Neuronal stem cell (in vitro differentiated cells): ENCODE data around the gene ETV7.
"Not testable (repeated sequence)": the region's sequence is repeated elsewhere in the genome, so short reads cannot be mapped to it uniquely, and the experiment has no call there.

Experiments used
- DNase-seq: peaks from one replicate; pipeline ENCODE4 v3.0.0-alpha.2; 2013; ENCODE audit warnings: low spot score
- H2AFZ ChIP-seq: one replicate; pipeline ENCODE4 v1.6.1; 2013; ENCODE audit warnings: mild to moderate bottlenecking, low read length, inconsistent platforms
- H2AK5ac ChIP-seq: 2 replicates; pipeline ENCODE4 v1.6.1; 2013; ENCODE audit warnings: low read depth, mild to moderate bottlenecking, inconsistent platforms, low read length, moderate library complexity, mixed read lengths
- H2BK120ac ChIP-seq: 2 replicates; pipeline ENCODE4 v1.6.1; 2013; ENCODE audit warnings: low read depth, mild to moderate bottlenecking, inconsistent platforms, low read length, moderate library complexity, mixed read lengths
- H2BK12ac ChIP-seq: one replicate; pipeline ENCODE4 v1.6.1; 2013; ENCODE audit warnings: low read length, inconsistent platforms
- H2BK15ac ChIP-seq: 2 replicates; pipeline ENCODE4 v1.6.1; 2013; ENCODE audit warnings: mild to moderate bottlenecking, low read length, inconsistent platforms, mixed read lengths
- H2BK5ac ChIP-seq: one replicate; pipeline ENCODE4 v1.6.1; 2013; ENCODE audit warnings: inconsistent platforms, mild to moderate bottlenecking, low read length, moderate library complexity
- H3K14ac ChIP-seq: one replicate; pipeline ENCODE4 v1.6.1; 2013; ENCODE audit warnings: low read length, inconsistent platforms
- H3K18ac ChIP-seq: 2 replicates; pipeline ENCODE4 v1.6.1; 2013; ENCODE audit warnings: low read length, inconsistent platforms
- H3K23ac ChIP-seq: 2 replicates; pipeline ENCODE4 v1.6.1; 2013; ENCODE audit warnings: low read depth, mild to moderate bottlenecking, mixed read lengths, low read length, inconsistent platforms; ENCODE audit not compliant: poor library complexity
- H3K27ac ChIP-seq: replicated peaks from 3 replicates; pipeline ENCODE4 v1.5.1; 2013; ENCODE audit warnings: low read length, inconsistent platforms
- H3K27me3 ChIP-seq, 3 experiments: 2 replicates each; pipeline ENCODE4 v1.6.1; 2013; ENCODE audit warnings: low read length in 3 of 3, mild to moderate bottlenecking in 2 of 3, inconsistent platforms in 1 of 3, low read depth in 1 of 3, mixed read lengths in 1 of 3, moderate library complexity in 1 of 3; ENCODE audit not compliant: control insufficient read depth in 3 of 3, insufficient read depth in 3 of 3
- H3K36me3 ChIP-seq, 2 donors: replicated peaks in 1 of 2; 2 replicates each; pipeline ENCODE4 v1.6.1; 2013; ENCODE audit warnings: low read length in 2 of 2; ENCODE audit not compliant: control insufficient read depth in 2 of 2, insufficient read depth in 2 of 2
- H3K4ac ChIP-seq: 2 replicates; pipeline ENCODE4 v1.6.1; 2013; ENCODE audit warnings: inconsistent platforms, mild to moderate bottlenecking, low read length, moderate library complexity
- H3K4me1 ChIP-seq, 2 donors: 1 replicate in 1 of 2; 2 replicates in 1 of 2; pipeline ENCODE4 v1.6.1; 2013; ENCODE audit warnings: low read length in 2 of 2, low read depth in 1 of 2; ENCODE audit not compliant: control insufficient read depth in 2 of 2, insufficient read depth in 1 of 2
- H3K4me2 ChIP-seq: one replicate; pipeline ENCODE4 v1.6.1; 2013; ENCODE audit warnings: mild to moderate bottlenecking, low read length, inconsistent platforms; ENCODE audit not compliant: insufficient read depth, poor library complexity, severe bottlenecking
- H3K4me3 ChIP-seq, 2 donors: 2 replicates each; pipeline ENCODE4 v1.5.1; 2013; ENCODE audit warnings: low read length in 2 of 2, mild to moderate bottlenecking in 2 of 2, inconsistent platforms in 1 of 2, moderate library complexity in 1 of 2
- H3K79me1 ChIP-seq: one replicate; pipeline ENCODE4 v1.6.1; 2013; ENCODE audit warnings: low read depth, mild to moderate bottlenecking, inconsistent platforms, low read length, moderate library complexity
- H3K9ac ChIP-seq: one replicate; pipeline ENCODE4 v1.6.1; 2013; ENCODE audit warnings: mild to moderate bottlenecking, low read depth, low read length, inconsistent platforms; ENCODE audit not compliant: poor library complexity
- H3K9me3 ChIP-seq, 2 donors: replicated peaks in 1 of 2; 2 replicates each; pipeline versions ENCODE3 to v1.6.1; 2013; ENCODE audit warnings: low read length in 2 of 2, mild to moderate bottlenecking in 2 of 2, inconsistent platforms in 1 of 2, low read depth in 1 of 2, mixed read lengths in 1 of 2, moderate library complexity in 1 of 2; ENCODE audit not compliant: control insufficient read depth in 2 of 2, insufficient read depth in 1 of 2
- H4K8ac ChIP-seq: one replicate; pipeline ENCODE4 v1.6.1; 2013; ENCODE audit warnings: low read depth, mild to moderate bottlenecking, inconsistent platforms, low read length, moderate library complexity
- H4K91ac ChIP-seq: one replicate; pipeline ENCODE4 v1.6.1; 2013; ENCODE audit warnings: low read length, low read depth, mild to moderate bottlenecking, inconsistent platforms; ENCODE audit not compliant: poor library complexity
- WGBS, 2 donors: extraction: QIAGEN DNeasy Blood & Tissue Kit; methylation state at CpG; one replicate each; pipeline ENCODE4 v1.1.7; 2013; ENCODE audit warnings: missing lambda C conversion rate in 2 of 2, mixed read lengths in 1 of 2; ENCODE audit not compliant: insufficient read length in 2 of 2, insufficient replicate concordance in 1 of 2; ENCODE audit errors: extremely low coverage in 2 of 2; 5-methylcytosine and 5-hydroxymethylcytosine counted together

Gene ETV7

GRCh38 chr6:36413489-36414480 lies 26.3 kb upstream of the ETV7 start:
- Histone ChIP-seq H3K27me3 (no peaks in the 10 kb centered on the region), H3K23ac (no peak overlapping the region), H3K79me1 (no peaks in the 10 kb centered on the region), H2BK5ac (no peak overlapping the region), H2AK5ac (no peak overlapping the region), H2BK12ac (no peak overlapping the region), H3K36me3 (no peaks in the 10 kb centered on the region), H3K4me2 (no peak overlapping the region), H3K14ac (no peak overlapping the region), H4K91ac (no peak overlapping the region), H3K27ac (no peak overlapping the region), H3K18ac (no peak overlapping the region), H3K4me3 (no peak overlapping the region), H2AFZ (no peak overlapping the region), H3K4me1 (no peaks in the 10 kb centered on the region), H3K9ac (no peak overlapping the region), H4K8ac (no peak overlapping the region), H3K9me3 (no peaks in the 10 kb centered on the region), H3K4ac (no peak overlapping the region), H2BK120ac (no peak overlapping the region), H2BK15ac (no peak overlapping the region)
- DNase-seq, result no peak
- no CpG with 5 or more reads among the region's 4 CpGs for WGBS, 2 donors

GRCh38 chr6:36409718-36410117 lies 22.2 kb upstream of the ETV7 start:
- no CpG with 5 or more reads among the region's 5 CpGs for WGBS, 2 donors
- not testable (repeated sequence) for H3K4me1 ChIP-seq

GRCh38 chr6:36404164-36404563 lies 16.7 kb upstream of the ETV7 start:
- H3K14ac ChIP-seq, result no peak overlapping the region

More at GRCh38 chr6:36409718-36410117, 22.2 kb upstream of the ETV7 start:
- H3K9me3 ChIP-seq, H3K4me3 ChIP-seq, H2BK5ac ChIP-seq, H3K27ac ChIP-seq, H3K4me2 ChIP-seq, DNase-seq, H2BK120ac ChIP-seq, H2BK12ac ChIP-seq, H3K23ac ChIP-seq, H3K9ac ChIP-seq, H3K27me3 ChIP-seq, H2AFZ ChIP-seq, H3K79me1 ChIP-seq, H3K18ac ChIP-seq, H3K14ac ChIP-seq, H2AK5ac ChIP-seq, H4K91ac ChIP-seq, H3K4ac ChIP-seq, H2BK15ac ChIP-seq, H3K36me3 ChIP-seq, H4K8ac ChIP-seq: not testable (repeated sequence)

GRCh38 chr6:36402481-36402880 lies 15.0 kb upstream of the ETV7 start:
- H2AFZ ChIP-seq, result no peak overlapping the region
- H2BK120ac ChIP-seq, result no peak overlapping the region
- no peak overlapping the region for H2BK12ac ChIP-seq
- H3K14ac ChIP-seq, result no peak overlapping the region
- no peak overlapping the region for H3K4me2 ChIP-seq
- H2BK15ac ChIP-seq, result no peak overlapping the region
- no peak overlapping the region for H3K18ac ChIP-seq
- no peak overlapping the region for H3K4me3 ChIP-seq
- no peaks in the 10 kb centered on the region for H3K4me1 ChIP-seq
- H3K9me3 ChIP-seq, result no peaks in the 10 kb centered on the region
- H3K27ac ChIP-seq, result no peak overlapping the region
- no peak overlapping the region for H3K23ac ChIP-seq
- no CpG with 5 or more reads among the region's 3 CpGs for WGBS, 2 donors
- no peak overlapping the region for H2BK5ac ChIP-seq
- no peak overlapping the region for H2AK5ac ChIP-seq
- no peaks in the 10 kb centered on the region for H3K36me3 ChIP-seq
- no peak overlapping the region for H4K8ac ChIP-seq
- no peaks in the 10 kb centered on the region for H3K79me1 ChIP-seq
- H3K4ac ChIP-seq, result no peak overlapping the region
- no peak overlapping the region for H4K91ac ChIP-seq
- DNase-seq, result no peak
- H3K9ac ChIP-seq, result no peak overlapping the region
- peaks cover 0 to 8% (median 0%) of the 10 kb centered on the region in 3 experiments for H3K27me3 ChIP-seq

More at GRCh38 chr6:36404164-36404563, 16.7 kb upstream of the ETV7 start:
- Histone ChIP-seq H3K4me3 (no peak overlapping the region), H2BK120ac (no peak overlapping the region), H2AFZ (no peak overlapping the region), H3K27ac (no peak overlapping the region), H4K8ac (no peak overlapping the region), H2BK12ac (no peak overlapping the region), H3K9ac (no peak overlapping the region), H3K4me2 (no peak overlapping the region), H3K79me1 (no peaks in the 10 kb centered on the region), H3K4ac (no peak overlapping the region), H4K91ac (no peak overlapping the region), H3K36me3 (no peaks in the 10 kb centered on the region), H2BK5ac (no peak overlapping the region), H3K9me3 (no peaks in the 10 kb centered on the region), H3K27me3 (peaks cover 0 to 8% (median 0%) of the 10 kb centered on the region in 3 experiments), H2BK15ac (no peak overlapping the region), H3K18ac (no peak overlapping the region), H3K23ac (no peak overlapping the region), H2AK5ac (no peak overlapping the region), H3K4me1 (no peaks in the 10 kb centered on the region)
- no CpG with 5 or more reads among the region's 4 CpGs for WGBS, 2 donors
- no peak for DNase-seq
